GM08714 (cell line): ENCODE results near the gene GNPAT.
"Not testable (repeated sequence)": the region's sequence is repeated elsewhere in the genome, so short reads cannot be mapped to it uniquely, and the experiment has no call there.

ENCODE experiments used
- H3K4me3 ChIP-seq: fragments of 200-500 bp; sonication (Bioruptor generic); 2 replicates; pipeline ENCODE4 v1.5.1; 2014; ENCODE audit warnings: mild to moderate bottlenecking, low read length, inconsistent platforms
- ZNF274 ChIP-seq: IDR thresholded peaks from 2 replicates; pipeline ENCODE4 v1.6.1; 2012; ENCODE audit warnings: mild to moderate bottlenecking, low read depth, low read length

Gene GNPAT

GRCh38 chr1:231207437-231207836, 33.6 kb upstream of the GNPAT start:
- TF ChIP-seq ZNF274, result no peak
- no peak overlapping the region for H3K4me3 ChIP-seq

GRCh38 chr1:231208980-231209379, 32.0 kb upstream of the GNPAT start:
- no peak for TF ChIP-seq ZNF274
- H3K4me3 ChIP-seq, result no peak overlapping the region

- H3K4me3 ChIP-seq, result no peak overlapping the region
- TF ChIP-seq ZNF274, result no peak
These were observed 31.5 kb upstream of the GNPAT start for GRCh38 chr1:231209531-231209930.

GRCh38 chr1:231210126-231210525, 30.9 kb upstream of the GNPAT start:
- no peak overlapping the region for H3K4me3 ChIP-seq
- no peak for TF ChIP-seq ZNF274

- TF ChIP-seq ZNF274, result no peak
- H3K4me3 ChIP-seq, result peak overlapping the region; percentile 18; the same call in 1 of the 2 replicates
These were observed 29.8 kb upstream of the GNPAT start for GRCh38 chr1:231211005-231211857.

- not testable (repeated sequence) for H3K4me3 ChIP-seq
These were observed 28.7 kb upstream of the GNPAT start for GRCh38 chr1:231212301-231212700.

GRCh38 chr1:231213831-231214573, 27.0 kb upstream of the GNPAT start:
- TF ChIP-seq ZNF274, result no peak

GRCh38 chr1:231214918-231215680, 25.9 kb upstream of the GNPAT start:
- no peak for TF ChIP-seq ZNF274
- peak overlapping the region; percentile 1; the same call in 1 of the 2 replicates for H3K4me3 ChIP-seq

More at GRCh38 chr1:231213831-231214573, 27.0 kb upstream of the GNPAT start:
- H3K4me3 ChIP-seq, result no peak overlapping the region

- H3K4me3 ChIP-seq, result peak overlapping the region; percentile 1; the same call in 1 of the 2 replicates
- TF ChIP-seq ZNF274, result no peak
These were observed 25.2 kb upstream of the GNPAT start for GRCh38 chr1:231215681-231216385.

- TF ChIP-seq ZNF274, result no peak
- no peak overlapping the region for H3K4me3 ChIP-seq
These were observed 24.5 kb upstream of the GNPAT start for GRCh38 chr1:231216498-231216897.

GRCh38 chr1:231217056-231217455, 24.0 kb upstream of the GNPAT start:
- TF ChIP-seq ZNF274, result no peak
- no peak overlapping the region for H3K4me3 ChIP-seq

- TF ChIP-seq ZNF274, result no peak
These were observed 22.9 kb upstream of the GNPAT start for GRCh38 chr1:231218078-231218477.

GRCh38 chr1:231219422-231220401, 21.3 kb upstream of the GNPAT start:
- TF ChIP-seq ZNF274, result no peak
- no peak overlapping the region for H3K4me3 ChIP-seq

More at GRCh38 chr1:231218078-231218477, 22.9 kb upstream of the GNPAT start:
- no peak overlapping the region for H3K4me3 ChIP-seq
